HepG2 (cell line): ENCODE results near the gene RFC2. TPM values are rescaled to one million over a fixed set of nuclear protein-coding genes. Genes with fewer than 3 reads are reported as not detected.

Experiments
- DDIT3 ChIP-seq: sonication (generic); formaldehyde crosslinking; IDR thresholded peaks from 2 replicates; pipeline ENCODE4 v1.4.0; 2020; ENCODE audit warnings: mild to moderate bottlenecking, missing genetic modification reagents
- E2F5 ChIP-seq: sonication (generic); formaldehyde crosslinking; conservative IDR thresholded peaks from 2 replicates; pipeline ENCODE4 v1.4.0; 2020; ENCODE audit warnings: missing genetic modification reagents
- IRF2 ChIP-seq: IDR thresholded peaks from 2 replicates; pipeline ENCODE4 v1.6.1; 2018; ENCODE audit warnings: missing genetic modification reagents, missing compliant biosample characterization
- MAFF ChIP-seq: IDR thresholded peaks from 2 replicates; pipeline ENCODE4 v1.6.1; 2011; ENCODE audit warnings: low read depth, low read length, improper control_type of control experiment
- NFATC3 ChIP-seq: sonication (generic); formaldehyde crosslinking; IDR thresholded peaks from 2 replicates; pipeline ENCODE4 v1.5.1; 2020; ENCODE audit warnings: mild to moderate bottlenecking, missing genetic modification reagents
- NR2F2 ChIP-seq: IDR thresholded peaks from 2 replicates; pipeline ENCODE4 v1.6.1; 2012; ENCODE audit warnings: low read depth, inconsistent platforms, borderline replicate concordance
- SMAD9 ChIP-seq: sonication (generic); formaldehyde crosslinking; IDR thresholded peaks from 2 replicates; pipeline ENCODE4 v1.5.1; 2020; ENCODE audit warnings: mild to moderate bottlenecking, missing genetic modification reagents
- ZBTB37 ChIP-seq: sonication (generic); formaldehyde crosslinking; IDR thresholded peaks from 2 replicates; pipeline ENCODE4 v1.4.0; 2020; ENCODE audit warnings: mild to moderate bottlenecking, missing genetic modification reagents
- ZNF142 ChIP-seq: sonication (generic); formaldehyde crosslinking; IDR thresholded peaks from 2 replicates; pipeline ENCODE4 v1.4.0; 2020; ENCODE audit warnings: missing genetic modification reagents
- ZNF260 ChIP-seq: sonication (generic); formaldehyde crosslinking; IDR thresholded peaks from 2 replicates; pipeline ENCODE4 v1.4.0; 2020; ENCODE audit warnings: missing genetic modification reagents, low read depth, mild to moderate bottlenecking, borderline replicate concordance
- ZNF567 ChIP-seq: sonication (generic); formaldehyde crosslinking; IDR thresholded peaks from 2 replicates; pipeline ENCODE4 v1.8.1; 2023; ENCODE audit warnings: mild to moderate bottlenecking, missing genetic modification reagents, borderline replicate concordance
- ZNF772 ChIP-seq: sonication (generic); formaldehyde crosslinking; IDR thresholded peaks from 2 replicates; pipeline ENCODE4 v1.5.0; 2020; ENCODE audit warnings: mild to moderate bottlenecking, missing genetic modification reagents
- polyA plus RNA-seq, 8 experiments: library from polyadenylated mRNA; depleted of rRNA in 3 of 8; stranded (reverse) in 7 of 8; unstranded in 1 of 8; fragments of >200 nt; fragmentation: Illumina TruSeq in 4 of 8; extraction: Trizol in 4 of 8; gene quantifications; 2 replicates each; pipeline versions ENCODE4 v1.2.1 to v1.2.3, GENCODE V29; 2011 to 2016; ENCODE audit warnings: low read depth in 4 of 8, missing spikeins in 1 of 8, mixed read lengths in 1 of 8; ENCODE audit not compliant: insufficient read depth in 1 of 8
- total RNA-seq, 5 experiments: library from RNA; depleted of rRNA; stranded (reverse); fragments of >200 nt; fragmentation: Illumina TruSeq; extraction: Trizol; gene quantifications; 2 replicates each; pipeline ENCODE4 v1.2.3, GENCODE V29; 2016; ENCODE audit warnings: low read depth in 1 of 5

Gene RFC2
- total and polyA plus RNA-seq, 2 of the 13 experiments (the other 11 are each of a cell fraction or from before 2014, with no cell fraction given), result 14.6 to 43.5 TPM

GRCh38 chr7:74218343-74218698, 35.9 kb downstream of the RFC2 start (continued):
- TF ChIP-seq ZNF260, result no peak
- TF ChIP-seq ZBTB37 (CRISPR knock-in tag), result no peak
- TF ChIP-seq ZNF567 (CRISPR knock-in tag), result no peak
- TF ChIP-seq IRF2, result no peak
- TF ChIP-seq MAFF, result no peak
- no peak for TF ChIP-seq ZNF142 (CRISPR knock-in tag)
- no peak for TF ChIP-seq ZNF772
- no peak for TF ChIP-seq DDIT3
- TF ChIP-seq NFATC3, result no peak
- no peak for TF ChIP-seq NR2F2
- TF ChIP-seq E2F5 (CRISPR knock-in tag), result no peak
- no peak for TF ChIP-seq SMAD9 (CRISPR knock-in tag)
